ENCODE data around the gene CALML5. TPM values are rescaled to one million over a fixed set of nuclear protein-coding genes. Genes with fewer than 3 reads are reported as not detected.

CALML5 gene
- total RNA-seq, 2 experiments from 2014 or later, result not detected

- Histone ChIP-seq H3K9me3 (ENCODE audit: low read length) (no peaks in the 10 kb centered on the region), H3K4me3 (ENCODE audit: low read depth, low read length, poor library complexity, severe bottlenecking) (no peak overlapping the region), H3K4me1 (ENCODE audit: insufficient read depth, low read length, poor library complexity, severe bottlenecking) (no peaks in the 10 kb centered on the region), H3K36me3 (ENCODE audit: insufficient read depth, low read length) (no peaks in the 10 kb centered on the region), H4K20me1 (ENCODE audit: insufficient read depth, low read length) (no peaks in the 10 kb centered on the region), H3K9me2 (ENCODE audit: insufficient read depth, low read length) (no peaks in the 10 kb centered on the region), H3K4me2 (ENCODE audit: low read length) (no peak overlapping the region), H3K27ac (ENCODE audit: low read depth, low read length, poor library complexity, severe bottlenecking) (no peak overlapping the region), H3K79me2 (ENCODE audit: insufficient read depth, low read depth, low read length) (no peaks in the 10 kb centered on the region), H2AFZ (ENCODE audit: low read length) (no peak overlapping the region)
- no peak for DNase-seq (ENCODE audit: low spot score)
- TF ChIP-seq EZH2phosphoT487 (IDR thresholded peaks at IDR 0.05; ENCODE audit: borderline replicate concordance, low read depth, low read length) (no peak), CTCF (conservative IDR thresholded peaks at IDR 0.05; ENCODE audit: low read length) (no peak)
- no TSS peak for BruUV-seq (replicated peaks)
- POLR2A ChIA-PET, result no interaction called here
- intact Hi-C loops (cut with micrococcal nuclease; ENCODE audit: unreplicated experiment), result no loop called here
- CTCF ChIA-PET (ENCODE audit: unreplicated experiment), result no interaction called here
Measured at GRCh38 chr10:5518143-5518542, 18.8 kb upstream of the CALML5 start.

GRCh38 chr10:5517546-5517945 is 18.2 kb upstream of the CALML5 start:
- no peaks in the 10 kb centered on the region for H4K20me1 ChIP-seq (ENCODE audit: insufficient read depth, low read length)
- intact Hi-C loops (cut with micrococcal nuclease; ENCODE audit: unreplicated experiment), result no loop called here
- no peak overlapping the region for H3K4me2 ChIP-seq (ENCODE audit: low read length)
- no peak overlapping the region for H3K27ac ChIP-seq (ENCODE audit: low read depth, low read length, poor library complexity, severe bottlenecking)
- H3K4me3 ChIP-seq (ENCODE audit: low read depth, low read length, poor library complexity, severe bottlenecking), result no peak overlapping the region
- TF ChIP-seq CTCF (conservative IDR thresholded peaks at IDR 0.05; ENCODE audit: low read length) (no peak), EZH2phosphoT487 (IDR thresholded peaks at IDR 0.05; ENCODE audit: borderline replicate concordance, low read depth, low read length) (no peak)
- ChIA-PET POLR2A (no interaction called here), CTCF (ENCODE audit: unreplicated experiment) (no interaction called here)
- no peaks in the 10 kb centered on the region for H3K9me3 ChIP-seq (ENCODE audit: low read length)
- H3K9me2 ChIP-seq (ENCODE audit: insufficient read depth, low read length), result no peaks in the 10 kb centered on the region
- no peaks in the 10 kb centered on the region for H3K36me3 ChIP-seq (ENCODE audit: insufficient read depth, low read length)
- H3K4me1 ChIP-seq (ENCODE audit: insufficient read depth, low read length, poor library complexity, severe bottlenecking), result no peaks in the 10 kb centered on the region
- no peak overlapping the region for H2AFZ ChIP-seq (ENCODE audit: low read length)
- no peak for DNase-seq (ENCODE audit: low spot score)
- no peaks in the 10 kb centered on the region for H3K79me2 ChIP-seq (ENCODE audit: insufficient read depth, low read depth, low read length)
- BruUV-seq (replicated peaks), result no TSS peak

- no peaks in the 10 kb centered on the region for H3K9me2 ChIP-seq (ENCODE audit: insufficient read depth, low read length)
- intact Hi-C loops (cut with micrococcal nuclease; ENCODE audit: unreplicated experiment), result no loop called here
- BruUV-seq (replicated peaks), result no TSS peak
- no peak overlapping the region for H3K27ac ChIP-seq (ENCODE audit: low read depth, low read length, poor library complexity, severe bottlenecking)
- no peaks in the 10 kb centered on the region for H3K79me2 ChIP-seq (ENCODE audit: insufficient read depth, low read depth, low read length)
- ChIA-PET POLR2A (no interaction called here), CTCF (ENCODE audit: unreplicated experiment) (no interaction called here)
- H3K9me3 ChIP-seq (ENCODE audit: low read length), result no peaks in the 10 kb centered on the region
- H4K20me1 ChIP-seq (ENCODE audit: insufficient read depth, low read length), result no peaks in the 10 kb centered on the region
- no peaks in the 10 kb centered on the region for H3K36me3 ChIP-seq (ENCODE audit: insufficient read depth, low read length)
- TF ChIP-seq EZH2phosphoT487 (IDR thresholded peaks at IDR 0.05; ENCODE audit: borderline replicate concordance, low read depth, low read length), result no peak
- TF ChIP-seq CTCF (conservative IDR thresholded peaks at IDR 0.05; ENCODE audit: low read length), result no peak
- H3K4me1 ChIP-seq (ENCODE audit: insufficient read depth, low read length, poor library complexity, severe bottlenecking), result no peaks in the 10 kb centered on the region
- H3K4me2 ChIP-seq (ENCODE audit: low read length), result no peak overlapping the region
- no peak for DNase-seq (ENCODE audit: low spot score)
- no peak overlapping the region for H2AFZ ChIP-seq (ENCODE audit: low read length)
- H3K4me3 ChIP-seq (ENCODE audit: low read depth, low read length, poor library complexity, severe bottlenecking), result no peak overlapping the region
Measured at GRCh38 chr10:5515948-5516761, 16.8 kb upstream of the CALML5 start.
